ENCODE measurements around the gene CTNNA3.

- TF ChIP-seq, protein P1, sequence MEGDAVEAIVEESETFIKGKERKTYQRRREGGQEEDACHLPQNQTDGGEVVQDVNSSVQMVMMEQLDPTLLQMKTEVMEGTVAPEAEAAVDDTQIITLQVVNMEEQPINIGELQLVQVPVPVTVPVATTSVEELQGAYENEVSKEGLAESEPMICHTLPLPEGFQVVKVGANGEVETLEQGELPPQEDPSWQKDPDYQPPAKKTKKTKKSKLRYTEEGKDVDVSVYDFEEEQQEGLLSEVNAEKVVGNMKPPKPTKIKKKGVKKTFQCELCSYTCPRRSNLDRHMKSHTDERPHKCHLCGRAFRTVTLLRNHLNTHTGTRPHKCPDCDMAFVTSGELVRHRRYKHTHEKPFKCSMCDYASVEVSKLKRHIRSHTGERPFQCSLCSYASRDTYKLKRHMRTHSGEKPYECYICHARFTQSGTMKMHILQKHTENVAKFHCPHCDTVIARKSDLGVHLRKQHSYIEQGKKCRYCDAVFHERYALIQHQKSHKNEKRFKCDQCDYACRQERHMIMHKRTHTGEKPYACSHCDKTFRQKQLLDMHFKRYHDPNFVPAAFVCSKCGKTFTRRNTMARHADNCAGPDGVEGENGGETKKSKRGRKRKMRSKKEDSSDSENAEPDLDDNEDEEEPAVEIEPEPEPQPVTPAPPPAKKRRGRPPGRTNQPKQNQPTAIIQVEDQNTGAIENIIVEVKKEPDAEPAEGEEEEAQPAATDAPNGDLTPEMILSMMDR (IDR thresholded peaks at IDR 0.05), result no peak
- TF ChIP-seq POLR2AphosphoS5 (IDR thresholded peaks at IDR 0.05; ENCODE audit: low read depth, low read length) (no peak), SIN3A (IDR thresholded peaks at IDR 0.05; ENCODE audit: borderline replicate concordance, insufficient read depth, low read depth, low read length) (no peak)
- TF ChIP-seq, protein P2, sequence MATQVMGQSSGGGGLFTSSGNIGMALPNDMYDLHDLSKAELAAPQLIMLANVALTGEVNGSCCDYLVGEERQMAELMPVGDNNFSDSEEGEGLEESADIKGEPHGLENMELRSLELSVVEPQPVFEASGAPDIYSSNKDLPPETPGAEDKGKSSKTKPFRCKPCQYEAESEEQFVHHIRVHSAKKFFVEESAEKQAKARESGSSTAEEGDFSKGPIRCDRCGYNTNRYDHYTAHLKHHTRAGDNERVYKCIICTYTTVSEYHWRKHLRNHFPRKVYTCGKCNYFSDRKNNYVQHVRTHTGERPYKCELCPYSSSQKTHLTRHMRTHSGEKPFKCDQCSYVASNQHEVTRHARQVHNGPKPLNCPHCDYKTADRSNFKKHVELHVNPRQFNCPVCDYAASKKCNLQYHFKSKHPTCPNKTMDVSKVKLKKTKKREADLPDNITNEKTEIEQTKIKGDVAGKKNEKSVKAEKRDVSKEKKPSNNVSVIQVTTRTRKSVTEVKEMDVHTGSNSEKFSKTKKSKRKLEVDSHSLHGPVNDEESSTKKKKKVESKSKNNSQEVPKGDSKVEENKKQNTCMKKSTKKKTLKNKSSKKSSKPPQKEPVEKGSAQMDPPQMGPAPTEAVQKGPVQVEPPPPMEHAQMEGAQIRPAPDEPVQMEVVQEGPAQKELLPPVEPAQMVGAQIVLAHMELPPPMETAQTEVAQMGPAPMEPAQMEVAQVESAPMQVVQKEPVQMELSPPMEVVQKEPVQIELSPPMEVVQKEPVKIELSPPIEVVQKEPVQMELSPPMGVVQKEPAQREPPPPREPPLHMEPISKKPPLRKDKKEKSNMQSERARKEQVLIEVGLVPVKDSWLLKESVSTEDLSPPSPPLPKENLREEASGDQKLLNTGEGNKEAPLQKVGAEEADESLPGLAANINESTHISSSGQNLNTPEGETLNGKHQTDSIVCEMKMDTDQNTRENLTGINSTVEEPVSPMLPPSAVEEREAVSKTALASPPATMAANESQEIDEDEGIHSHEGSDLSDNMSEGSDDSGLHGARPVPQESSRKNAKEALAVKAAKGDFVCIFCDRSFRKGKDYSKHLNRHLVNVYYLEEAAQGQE (IDR thresholded peaks at IDR 0.05; ENCODE audit: insufficient read depth in 1 of 2, low read depth in 2 of 2, low read length in 1 of 2), result no peak
Observed at GRCh38 chr10:66772548-66773471, 923.2 kb downstream of the CTNNA3 start.
